ENCODE data around the gene TSC22D1. TPM values are rescaled to one million over a fixed set of nuclear protein-coding genes. Genes with fewer than 3 reads are reported as not detected.
A peak's percentile ranks its signal among the peaks of the same experiment; 100 is the strongest.
"Not testable (repeated sequence)": the region's sequence is repeated elsewhere in the genome, so short reads cannot be mapped to it uniquely, and the experiment has no call there.

TSC22D1 gene
- 85.3 TPM for total RNA-seq
- long read RNA-seq, full-length matches to known transcripts, result 250 of 271 reads
- long read RNA-seq, partial matches to known transcripts, result 0 of 271 reads
- long read RNA-seq, other reads (novel, unspliced or antisense), result 21 of 271 reads

DNA sequence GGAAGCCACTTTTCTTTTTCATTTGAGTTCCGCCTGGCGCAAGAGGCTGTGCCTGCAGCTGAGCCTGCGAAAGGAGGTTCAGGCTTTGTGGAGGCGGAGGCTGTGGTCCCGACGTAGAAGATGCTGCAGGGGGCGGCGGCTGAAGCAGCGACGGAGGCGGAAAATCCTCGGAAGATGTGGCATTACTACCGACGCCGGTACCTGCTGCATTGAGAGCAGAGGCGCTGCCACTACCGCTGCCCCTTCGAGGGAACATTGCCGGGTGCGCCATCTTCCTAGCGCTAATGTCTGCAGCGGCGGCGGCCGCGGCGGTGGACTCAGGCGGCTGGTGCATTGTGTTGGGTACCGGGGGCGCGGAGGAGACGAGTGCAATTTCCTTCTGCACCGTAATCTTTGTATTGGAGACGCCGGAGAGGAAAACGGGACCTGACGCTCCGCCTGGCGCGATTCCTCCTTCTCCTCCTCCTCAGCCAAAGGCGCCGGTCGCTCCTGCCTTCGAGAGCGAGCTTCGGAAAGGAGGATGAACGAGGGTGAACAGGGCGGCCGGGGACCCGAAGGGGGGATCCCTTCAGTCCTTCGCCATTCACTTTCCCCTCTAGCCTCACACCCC, at the start of gene TSC22D1:
Gene TSC22D1, minus strand, starts transcription at position 590 of the 610 bp plus-strand sequence. Its CDS starts 256 bp downstream, at position 334.
- intact Hi-C loops (cut with DNase I), result loop anchor here (1.0 to 5.0 kb wide), 4 partner anchors 91 to 396 kb away; no protein-coding TSS in a partner anchor
- no peak for DNase-seq (ENCODE audit: low spot score)

DNA sequence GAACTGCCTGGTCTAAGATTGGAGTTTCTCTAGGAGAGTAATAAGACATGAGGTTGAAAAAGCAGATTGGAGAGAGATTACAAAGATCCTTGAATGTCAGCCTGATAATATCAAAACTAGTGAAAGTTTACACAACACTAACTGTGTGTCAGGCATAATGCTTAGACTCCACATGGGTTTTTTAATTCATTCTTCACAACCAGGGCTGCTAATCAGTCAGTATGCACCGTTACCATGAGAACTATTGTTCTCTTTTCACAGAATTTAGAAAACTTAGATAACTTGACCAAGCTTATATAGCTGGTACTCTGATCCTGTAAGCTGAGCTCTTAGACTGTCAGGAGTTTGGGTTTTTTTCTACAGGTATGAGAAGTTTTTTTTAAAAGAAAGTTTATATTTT, 46.6 kb upstream of the TSC22D1 start:
- intact Hi-C loops (cut with DNase I), result no loop called here
- no peak for DNase-seq (ENCODE audit: low spot score)

DNA sequence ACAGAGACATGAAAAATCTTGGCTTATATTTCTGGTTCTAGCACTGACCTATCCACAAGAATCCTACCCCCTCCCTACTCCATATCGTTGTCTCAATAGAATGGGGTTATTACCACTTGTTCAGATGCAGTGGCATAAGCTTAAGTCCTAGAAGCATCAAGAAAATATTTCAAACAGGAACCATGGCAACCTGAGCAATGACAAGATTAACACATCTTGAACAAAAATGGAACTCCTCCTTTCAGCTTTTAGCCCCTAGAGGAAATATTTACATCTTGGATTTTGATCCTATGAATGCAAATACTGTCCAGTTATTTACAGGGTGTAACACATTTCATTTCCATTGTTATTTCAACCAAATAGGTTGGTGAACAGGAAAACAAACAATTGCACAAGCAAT, 46.1 kb upstream of the TSC22D1 start:
- no peak for DNase-seq (ENCODE audit: low spot score)
- intact Hi-C loops (cut with DNase I), result no loop called here

DNA sequence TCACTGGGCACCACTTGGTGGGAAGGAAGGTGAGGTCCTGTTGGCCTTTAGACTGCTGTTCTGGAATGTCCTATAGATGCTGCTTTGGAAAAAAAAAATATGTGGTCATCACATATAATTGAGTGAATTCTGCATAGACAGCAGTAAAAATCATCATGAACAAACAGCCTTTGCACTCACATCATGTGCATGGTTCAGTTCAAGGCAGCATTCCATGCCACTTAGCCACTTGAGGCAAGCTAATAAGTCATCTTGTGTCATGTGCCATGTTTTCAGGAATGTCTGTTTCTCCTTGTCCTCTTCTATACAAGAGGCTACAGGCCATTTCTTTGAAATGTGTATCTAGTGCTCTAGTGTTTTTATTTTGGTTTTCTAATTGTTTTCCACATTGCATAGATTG, 43.9 kb upstream of the TSC22D1 start:
- no peak for DNase-seq (ENCODE audit: low spot score)
- intact Hi-C loops (cut with DNase I), result no loop called here

DNA sequence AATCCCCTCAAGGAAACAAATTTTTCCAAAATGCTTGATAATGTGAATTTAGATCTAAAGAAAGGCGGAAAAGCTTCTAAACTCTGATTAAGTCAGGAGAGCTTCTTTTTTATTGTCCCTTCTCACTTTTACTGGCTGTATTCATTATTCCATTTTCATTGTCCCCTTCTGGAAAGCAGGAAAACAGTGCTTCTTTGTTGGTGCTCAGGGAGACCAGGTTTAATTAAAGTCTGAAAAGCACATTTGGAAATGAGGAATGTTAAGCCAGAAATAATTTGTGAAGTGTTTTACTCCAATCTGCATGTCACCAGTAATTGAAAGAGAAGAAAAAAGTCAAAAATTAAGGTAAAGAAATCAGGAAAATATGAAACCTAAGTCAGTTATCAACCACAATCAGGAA, 43.5 kb upstream of the TSC22D1 start:
- intact Hi-C loops (cut with DNase I), result no loop called here
- no peak for DNase-seq (ENCODE audit: low spot score)

DNA sequence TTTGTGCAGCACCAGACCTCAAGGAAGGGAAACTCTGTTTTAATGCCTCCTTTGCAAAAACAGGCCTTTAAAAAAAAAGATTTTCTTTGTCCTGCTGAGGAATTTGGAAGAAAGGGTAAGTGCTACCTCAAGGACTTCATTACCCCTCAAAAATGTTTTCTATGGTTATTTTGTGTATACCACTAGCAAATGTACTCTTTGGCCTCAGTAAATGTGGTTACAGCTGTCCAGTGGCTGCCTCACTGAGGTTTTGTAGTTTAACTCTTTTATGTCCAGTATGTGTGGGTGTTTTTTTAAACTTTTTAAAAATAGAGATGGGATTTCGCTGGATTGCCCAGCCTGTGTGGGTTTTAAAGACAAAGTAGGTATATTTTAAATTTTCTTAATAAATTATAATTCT, 42.2 kb upstream of the TSC22D1 start:
- intact Hi-C loops (cut with DNase I), result no loop called here
- DNase-seq (ENCODE audit: low spot score), result no peak

DNA sequence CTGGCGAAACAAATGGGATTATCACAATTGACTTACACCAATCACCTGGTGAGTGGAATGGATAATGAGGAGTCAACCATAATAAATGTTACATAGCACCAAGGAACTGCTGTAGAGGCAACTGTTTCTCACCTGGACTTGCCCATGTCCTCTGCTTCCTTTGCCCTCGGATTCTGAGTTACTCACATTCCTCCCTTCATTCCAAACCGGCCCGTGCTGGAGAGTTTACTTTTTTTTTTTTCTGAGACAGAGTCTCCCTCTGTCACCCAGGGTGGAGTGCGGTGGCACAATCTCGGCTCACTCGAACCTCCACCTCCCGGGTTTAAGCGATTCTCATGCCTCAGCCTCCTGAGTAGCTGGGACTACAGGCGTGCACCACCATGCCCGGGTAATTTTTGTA, 41.5 kb upstream of the TSC22D1 start:
- DNase-seq (ENCODE audit: low spot score), result no peak
- intact Hi-C loops (cut with DNase I), result no loop called here

DNA sequence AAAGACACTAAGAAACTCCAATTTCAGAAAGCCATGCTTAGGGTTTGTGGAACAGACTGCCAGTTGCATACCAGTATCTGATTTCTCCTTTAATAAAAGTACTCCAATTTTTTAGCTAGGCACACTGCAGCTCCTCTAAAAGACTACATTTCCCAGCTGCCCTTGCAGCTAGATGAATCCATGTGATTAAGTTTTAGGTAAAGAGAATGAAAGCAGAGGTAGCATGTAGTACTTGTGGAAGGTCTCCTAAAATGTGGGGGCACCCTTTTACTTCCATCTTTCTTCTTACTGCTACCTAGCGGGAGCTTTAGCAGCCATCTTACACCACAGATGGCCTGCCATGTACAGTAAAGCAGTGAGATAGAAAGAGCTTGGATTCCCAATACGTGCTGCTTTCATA, 33.0 kb upstream of the TSC22D1 start:
- intact Hi-C loops (cut with DNase I), result no loop called here
- no peak for DNase-seq (ENCODE audit: low spot score)

DNA sequence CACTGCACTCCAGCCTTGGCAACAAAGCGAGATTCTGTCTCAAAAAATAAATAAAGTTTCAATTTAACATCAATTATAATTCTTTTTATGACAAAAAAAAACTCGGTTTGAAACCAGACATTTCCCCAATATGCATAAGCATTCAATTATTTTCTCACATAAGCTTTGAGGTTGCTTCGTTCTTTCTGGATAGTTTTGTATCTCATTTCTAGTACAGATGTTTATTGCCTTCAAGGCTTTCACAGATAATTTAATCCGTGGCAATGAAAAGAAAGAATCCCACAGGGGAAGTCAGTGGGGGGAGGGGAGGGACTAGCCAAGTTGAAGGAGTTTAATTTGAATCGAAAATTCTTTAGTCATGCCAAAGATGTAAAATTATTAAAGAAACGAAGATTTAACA, 29.6 kb upstream of the TSC22D1 start:
- DNase-seq (ENCODE audit: low spot score), result no peak
- intact Hi-C loops (cut with DNase I), result no loop called here

DNA sequence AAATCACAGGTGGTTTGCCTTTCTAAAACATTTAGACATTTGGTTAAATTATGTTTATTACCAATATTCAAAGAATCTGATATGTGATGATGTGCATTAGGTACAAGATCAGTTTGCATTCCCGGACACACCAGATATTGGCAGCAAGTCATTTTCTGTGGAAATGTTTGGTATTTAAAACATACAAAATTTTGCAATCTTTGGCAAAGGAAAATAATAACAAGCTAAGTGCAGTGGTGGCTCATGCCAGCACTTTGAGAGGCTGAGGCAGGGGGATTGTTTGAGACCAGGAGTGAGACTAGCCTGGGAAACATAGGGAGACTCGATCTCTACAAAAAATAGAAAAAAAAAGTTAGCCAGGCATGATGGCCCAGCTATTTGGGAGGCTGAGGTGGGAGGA, 29.1 kb upstream of the TSC22D1 start:
- intact Hi-C loops (cut with DNase I), result no loop called here
- no peak for DNase-seq (ENCODE audit: low spot score)

DNA sequence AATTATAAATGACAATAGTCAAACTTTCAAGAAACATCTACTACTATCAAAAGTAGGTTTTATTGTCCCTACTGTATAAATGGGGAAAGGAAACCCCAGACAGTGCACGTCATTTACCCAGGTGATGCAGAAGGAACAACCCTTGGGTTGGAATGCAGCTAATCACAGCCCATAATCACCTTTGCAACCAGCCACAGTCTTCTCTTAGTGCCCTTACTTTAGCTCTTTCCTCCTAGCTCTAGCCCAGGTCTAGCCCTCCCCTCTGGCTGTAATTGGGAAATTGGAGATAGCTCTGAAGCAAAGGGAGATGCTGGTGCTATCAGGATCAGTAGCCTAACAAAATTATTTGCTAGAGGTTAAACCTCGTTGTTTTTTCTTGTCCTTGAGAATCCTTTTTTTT, 25.5 kb upstream of the TSC22D1 start:
- no peak for DNase-seq (ENCODE audit: low spot score)
- intact Hi-C loops (cut with DNase I), result no loop called here

DNA sequence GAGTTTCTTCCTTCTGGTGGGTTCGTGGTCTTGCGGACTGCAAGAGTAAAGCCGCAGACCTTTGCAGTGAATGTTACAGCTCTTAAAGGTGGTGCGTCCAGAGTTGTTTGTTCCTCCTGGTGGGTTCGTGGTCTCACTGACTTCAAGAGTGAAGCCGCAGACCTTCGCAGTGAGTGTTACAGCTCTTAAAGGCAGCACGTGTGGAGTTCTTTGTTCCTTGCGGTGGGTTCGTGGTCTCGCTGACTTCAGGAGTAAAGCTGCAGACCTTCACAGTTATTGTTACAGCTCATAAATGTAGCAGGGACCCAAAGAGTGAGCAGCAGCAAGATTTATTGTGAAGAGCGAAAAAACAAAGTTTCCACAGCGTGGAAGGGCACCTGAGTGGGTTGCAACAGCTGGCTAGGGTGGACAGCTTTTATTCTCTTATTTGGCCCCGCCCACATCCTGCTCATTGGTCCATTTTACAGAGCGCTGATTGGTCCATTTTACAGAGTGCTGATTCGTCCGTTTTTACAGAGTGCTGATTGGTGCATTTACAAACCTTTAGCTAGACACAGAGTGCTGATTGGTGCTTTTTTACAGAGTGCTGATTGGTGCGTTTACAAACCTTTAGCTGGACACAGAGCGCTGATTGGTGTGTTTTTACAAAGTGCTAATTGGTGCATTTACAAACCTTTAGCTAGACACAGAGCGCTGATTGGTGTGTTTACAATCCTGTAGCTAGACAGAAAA, 17.9 kb upstream of the TSC22D1 start:
- intact Hi-C loops (cut with DNase I); DNase-seq (ENCODE audit: low spot score): not testable (repeated sequence)

DNA sequence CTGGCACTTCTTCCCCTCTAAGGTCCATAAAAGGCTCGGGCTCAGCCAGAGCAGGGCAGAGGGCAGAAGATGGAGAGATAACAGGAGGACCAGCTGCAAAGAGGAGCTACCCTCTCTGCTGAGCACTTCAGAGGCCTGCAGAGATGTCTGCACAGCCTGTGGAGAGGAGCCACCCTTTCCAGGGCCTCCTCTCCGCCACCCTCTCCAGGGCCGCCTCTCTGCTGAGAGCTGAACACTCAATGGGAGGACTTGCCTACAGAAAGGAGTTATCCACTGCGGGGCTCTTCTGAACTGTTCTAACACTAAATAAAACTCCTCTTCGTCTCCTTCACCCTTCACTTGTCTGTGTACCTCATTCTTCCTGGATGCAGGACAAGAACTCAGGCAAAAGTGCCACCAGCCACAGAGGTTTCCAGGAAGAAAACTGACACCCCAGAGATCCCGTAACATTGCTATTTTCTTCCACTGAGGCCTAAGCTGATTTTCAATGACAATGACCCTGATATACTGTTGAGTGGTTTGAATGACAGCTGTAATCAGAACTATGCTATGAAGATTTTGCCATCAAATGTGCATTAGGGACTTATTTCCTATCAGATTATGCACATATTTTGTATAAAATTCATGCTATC, 16.2 kb upstream of the TSC22D1 start:
- DNase-seq (ENCODE audit: low spot score), result no peak
- intact Hi-C loops (cut with DNase I), result no loop called here

DNA sequence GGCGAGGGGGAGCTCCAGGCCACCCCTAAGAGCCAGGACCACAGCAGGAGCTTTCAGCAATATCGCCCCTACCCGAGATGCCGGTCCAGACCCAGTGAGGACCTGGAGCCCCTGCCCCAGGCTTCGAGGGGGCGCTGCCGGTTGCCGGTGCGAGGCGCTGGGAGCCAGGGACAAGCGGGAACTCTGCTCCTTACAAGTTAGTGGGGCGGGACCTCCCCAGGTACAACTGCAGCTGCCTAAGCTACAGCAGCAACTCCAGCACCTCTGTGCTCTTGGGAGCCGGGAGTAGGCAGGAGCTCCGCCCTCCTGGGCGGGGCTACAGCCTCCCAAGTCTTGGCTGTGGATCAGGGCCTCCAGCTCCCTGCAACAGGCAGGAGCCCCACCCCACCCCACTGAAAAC, 15.2 kb upstream of the TSC22D1 start:
- intact Hi-C loops (cut with DNase I), result no loop called here

DNA sequence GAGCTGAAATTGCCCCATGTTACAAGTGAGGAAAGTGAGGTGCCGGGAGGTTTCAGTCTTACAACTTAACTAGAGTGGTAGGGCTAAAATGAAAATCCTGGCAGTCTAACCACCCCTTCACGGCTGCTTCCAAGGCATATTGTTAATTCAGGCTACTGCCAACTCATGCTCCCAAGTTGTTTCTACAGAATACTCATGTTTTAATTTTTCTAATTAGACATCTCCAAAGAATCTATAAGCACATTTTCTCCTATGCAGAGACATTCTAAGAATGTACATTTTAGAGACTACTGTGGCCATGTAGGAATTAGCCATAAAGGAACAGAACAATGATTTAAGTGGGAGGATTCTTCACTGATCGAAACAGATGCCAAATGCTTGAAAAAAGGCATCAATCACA, 7.0 kb upstream of the TSC22D1 start:
- intact Hi-C loops (cut with DNase I), result no loop called here
- no peak for DNase-seq (ENCODE audit: low spot score)

More for the DNA sequence above, 15.2 kb upstream of the TSC22D1 start:
- DNase-seq (ENCODE audit: low spot score), result no peak

DNA sequence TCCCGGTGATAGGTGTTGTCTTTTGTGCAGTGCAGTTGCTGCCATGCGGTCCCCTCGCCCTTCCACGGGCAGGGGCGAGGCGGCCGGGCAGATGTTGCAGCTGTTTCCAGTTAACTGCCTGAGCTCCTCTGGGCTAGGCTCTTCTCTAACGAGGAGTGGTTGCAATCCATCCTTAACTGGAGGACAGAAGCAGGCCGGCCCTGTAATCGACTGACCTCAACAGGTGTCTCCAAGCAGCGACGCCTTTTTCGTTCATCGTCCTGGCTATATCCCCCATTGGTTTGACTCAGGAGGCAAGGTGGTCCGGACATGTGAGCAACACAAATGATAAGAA, 1.9 kb upstream of the TSC22D1 start:
- DNase-seq (ENCODE audit: low spot score), result no peak
- intact Hi-C loops (cut with DNase I), result loop anchor here (5.0 kb wide), 1 partner anchor 394 kb away; no protein-coding TSS in a partner anchor

DNA sequence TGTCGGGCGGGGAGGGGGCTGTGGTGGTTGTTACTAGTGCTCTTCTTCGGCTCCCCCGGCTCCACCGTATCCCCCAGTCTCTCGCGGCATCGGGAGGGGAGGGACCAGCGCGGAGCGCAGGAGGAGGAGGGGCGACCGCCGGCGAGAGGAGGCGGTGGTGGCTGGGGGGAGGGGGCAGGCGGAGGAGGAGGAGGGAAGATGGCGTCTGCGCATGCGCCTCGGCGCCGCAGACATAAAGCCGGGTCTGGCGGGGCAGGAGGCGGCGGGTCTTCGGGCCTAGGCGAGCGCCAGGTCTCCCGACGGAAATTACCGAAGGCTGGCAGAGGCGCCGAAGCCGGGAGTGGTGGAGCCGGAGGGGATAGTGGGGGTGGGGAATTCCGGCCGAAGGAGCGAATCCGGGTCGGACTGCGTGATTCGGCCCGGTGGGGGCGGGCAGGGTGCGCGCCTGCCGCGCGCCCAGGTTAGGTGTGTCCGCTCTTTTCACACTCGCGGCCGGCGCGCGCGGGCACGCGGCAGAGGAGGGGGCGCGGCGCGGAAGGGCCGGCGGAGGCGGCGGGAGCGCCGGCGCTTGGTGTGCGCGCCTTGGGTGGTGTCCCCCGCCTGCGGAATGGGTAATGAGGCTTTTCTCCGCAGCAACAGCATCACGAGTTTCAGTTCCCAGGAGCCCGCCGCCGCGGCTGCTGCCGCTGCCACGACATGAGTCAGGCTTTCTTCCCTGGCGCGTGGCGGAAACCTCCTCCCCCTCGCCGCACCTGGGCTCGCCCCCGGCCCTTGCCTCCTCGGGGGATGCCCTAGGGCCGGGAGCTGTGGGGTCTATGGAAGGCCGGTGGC, 1.3 kb upstream of the TSC22D1 start:
- intact Hi-C loops (cut with DNase I), result loop anchor here (2.0 to 5.0 kb wide), 3 partner anchors 93 to 395 kb away; no protein-coding TSS in a partner anchor
- DNase-seq (ENCODE audit: low spot score), result peak; percentile 97

DNA sequence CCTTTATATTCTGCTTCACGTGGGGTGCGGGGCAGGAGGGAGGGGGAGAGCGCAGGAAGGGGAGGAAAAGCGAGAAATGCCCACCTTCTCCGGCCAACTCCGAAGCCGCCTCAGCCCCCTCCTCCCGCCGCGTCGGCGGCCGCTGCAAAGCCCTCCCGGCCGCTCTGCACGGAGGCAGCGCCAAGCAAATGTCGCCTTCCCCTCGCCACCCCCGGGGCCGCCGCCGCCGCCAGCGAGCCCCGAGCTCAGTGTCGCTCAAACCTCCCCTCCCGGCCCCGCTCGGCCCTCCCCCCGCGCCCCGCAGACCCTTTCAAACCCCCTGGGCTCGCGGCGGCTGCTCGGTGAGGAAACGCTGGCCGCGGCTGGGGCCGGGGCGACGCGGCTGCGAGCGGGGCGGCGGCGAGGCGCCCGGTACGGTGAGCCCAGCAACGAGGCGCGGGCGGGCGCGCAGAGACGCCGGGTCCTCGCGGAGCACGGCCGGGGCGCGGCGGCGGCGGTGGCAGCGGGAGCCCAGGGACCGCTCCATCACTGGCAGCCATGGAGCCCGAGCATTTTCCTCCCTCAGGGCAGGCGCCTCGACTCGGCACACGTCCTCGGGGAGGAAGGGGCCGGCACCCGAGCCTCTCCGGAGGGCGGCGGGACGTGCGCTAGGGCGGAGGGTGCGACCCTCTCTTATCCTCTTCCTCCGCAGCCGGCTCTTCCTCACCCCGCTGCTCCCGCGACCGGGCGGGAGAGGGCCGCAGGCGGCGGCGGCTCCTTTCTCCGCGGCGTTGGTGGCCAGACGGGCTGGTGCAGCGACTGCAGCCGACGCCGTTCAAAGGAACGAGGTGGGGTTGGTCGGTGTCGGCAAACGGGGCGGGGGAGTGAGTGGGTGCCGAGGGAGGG, 463 bp upstream of the TSC22D1 start:
- intact Hi-C loops (cut with DNase I), result loop anchor here (1.0 to 5.0 kb wide), 4 partner anchors 92 to 396 kb away; no protein-coding TSS in a partner anchor
- DNase-seq (ENCODE audit: low spot score), result peak; percentile 77

DNA sequence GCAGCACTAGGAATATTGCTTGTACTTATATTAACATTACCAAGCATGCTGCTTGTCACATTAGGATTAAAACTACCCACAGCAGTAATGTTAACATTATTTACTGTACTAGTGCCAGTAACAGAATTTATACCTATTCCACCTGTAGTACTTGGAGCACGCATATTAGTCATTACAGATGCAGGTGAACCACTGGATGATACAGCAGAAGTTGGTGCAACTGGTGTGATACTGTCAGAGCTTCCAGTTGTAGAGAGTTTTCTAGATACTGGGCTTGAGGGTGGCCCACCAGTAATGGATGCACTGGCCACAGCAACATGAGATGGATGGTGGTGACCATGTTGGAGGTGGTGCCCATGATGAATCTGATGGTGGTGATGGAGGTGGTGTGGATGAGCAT, 1.1 kb downstream of the TSC22D1 start:
- DNase-seq (ENCODE audit: low spot score), result no peak
- intact Hi-C loops (cut with DNase I), result loop anchor here (5.0 kb wide), 1 partner anchor 397 kb away; no protein-coding TSS in a partner anchor

All from cardiac septum (tissue), 1 donor.